ENCODE results near the gene STX3. TPM values are rescaled to one million over a fixed set of nuclear protein-coding genes. Genes with fewer than 3 reads are reported as not detected.

The STX3 gene
- total RNA-seq, 1 donor = 17.9 TPM

GRCh38 chr11:59766542-59767224, 11.5 kb downstream of the STX3 start:
- TF ChIP-seq, protein P1, sequence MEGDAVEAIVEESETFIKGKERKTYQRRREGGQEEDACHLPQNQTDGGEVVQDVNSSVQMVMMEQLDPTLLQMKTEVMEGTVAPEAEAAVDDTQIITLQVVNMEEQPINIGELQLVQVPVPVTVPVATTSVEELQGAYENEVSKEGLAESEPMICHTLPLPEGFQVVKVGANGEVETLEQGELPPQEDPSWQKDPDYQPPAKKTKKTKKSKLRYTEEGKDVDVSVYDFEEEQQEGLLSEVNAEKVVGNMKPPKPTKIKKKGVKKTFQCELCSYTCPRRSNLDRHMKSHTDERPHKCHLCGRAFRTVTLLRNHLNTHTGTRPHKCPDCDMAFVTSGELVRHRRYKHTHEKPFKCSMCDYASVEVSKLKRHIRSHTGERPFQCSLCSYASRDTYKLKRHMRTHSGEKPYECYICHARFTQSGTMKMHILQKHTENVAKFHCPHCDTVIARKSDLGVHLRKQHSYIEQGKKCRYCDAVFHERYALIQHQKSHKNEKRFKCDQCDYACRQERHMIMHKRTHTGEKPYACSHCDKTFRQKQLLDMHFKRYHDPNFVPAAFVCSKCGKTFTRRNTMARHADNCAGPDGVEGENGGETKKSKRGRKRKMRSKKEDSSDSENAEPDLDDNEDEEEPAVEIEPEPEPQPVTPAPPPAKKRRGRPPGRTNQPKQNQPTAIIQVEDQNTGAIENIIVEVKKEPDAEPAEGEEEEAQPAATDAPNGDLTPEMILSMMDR (IDR thresholded peaks at IDR 0.05; ENCODE audit: insufficient read depth, low read length) = no peak
- no peak for DNase-seq (ENCODE audit: low read depth)
- H3K4me3 ChIP-seq (ENCODE audit: low read depth, low read length) = no peak overlapping the region

DNA sequence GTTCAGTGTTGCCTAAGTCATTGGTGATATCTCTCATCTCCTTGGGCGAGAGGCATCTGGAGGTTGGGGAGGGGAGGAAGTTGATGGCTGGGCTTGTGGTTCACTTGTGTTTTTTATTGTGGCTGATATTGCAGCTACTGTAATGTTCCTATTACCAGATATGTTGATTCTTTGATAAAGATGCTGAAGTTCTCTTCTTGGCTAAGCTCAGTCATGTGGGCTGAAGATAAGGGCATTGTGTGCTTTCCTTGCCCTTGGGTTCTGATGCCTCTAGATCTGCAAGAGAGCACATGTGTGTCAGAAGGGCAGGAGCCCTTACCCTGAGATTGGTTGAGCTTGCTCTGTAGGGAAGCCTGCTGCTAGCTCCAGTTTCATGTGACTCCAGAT, 12.0 kb downstream of the STX3 start:
- TF ChIP-seq, protein P1 (IDR thresholded peaks at IDR 0.05; ENCODE audit: insufficient read depth, low read length) = no peak
- DNase-seq (ENCODE audit: low read depth) = peak; percentile 6
- H3K4me3 ChIP-seq (ENCODE audit: low read depth, low read length) = no peak overlapping the region

DNA sequence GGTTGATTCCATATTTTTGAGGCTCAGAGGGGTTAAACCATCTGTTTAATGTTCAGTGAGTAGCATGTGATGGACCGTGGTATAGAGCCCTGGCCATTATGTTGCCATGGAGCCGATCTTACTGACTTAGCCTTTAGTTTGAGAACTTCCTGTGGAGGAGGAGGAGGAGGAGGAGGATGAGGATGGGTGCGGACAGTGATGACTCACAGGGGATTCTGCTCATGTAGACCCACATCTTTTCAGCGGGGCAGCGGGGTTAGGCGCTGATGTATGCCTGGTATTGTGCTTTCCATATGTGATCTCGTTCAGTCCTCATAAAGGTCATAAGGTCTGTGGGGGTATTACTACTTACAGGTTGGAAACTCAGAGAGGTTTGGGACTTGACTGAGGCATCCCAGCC, 13.9 kb downstream of the STX3 start:
- no peak overlapping the region for H3K4me3 ChIP-seq (ENCODE audit: low read depth, low read length)
- no peak for DNase-seq (ENCODE audit: low read depth)
- TF ChIP-seq, protein P1 (IDR thresholded peaks at IDR 0.05; ENCODE audit: insufficient read depth, low read length) = no peak

DNA sequence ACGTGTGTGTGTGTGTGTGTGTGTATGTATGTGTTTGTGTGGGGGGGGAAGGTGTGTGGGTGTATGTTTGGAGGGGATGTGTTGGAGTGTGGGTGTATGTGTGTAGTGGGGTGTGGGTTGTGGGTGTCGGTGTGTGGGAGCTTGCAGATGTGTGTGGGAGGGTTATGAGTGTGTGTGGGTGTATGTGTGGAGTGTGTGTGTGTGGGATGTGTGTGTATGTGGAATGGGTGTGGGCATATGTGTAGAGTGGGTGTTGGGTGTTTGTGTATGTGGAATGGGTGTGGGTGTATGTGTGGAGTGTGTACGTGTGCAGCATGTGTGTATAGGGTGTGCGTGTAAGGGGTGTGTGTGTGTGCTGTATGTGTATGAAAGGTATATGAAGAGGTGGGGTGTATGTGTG, 14.7 kb downstream of the STX3 start:
- TF ChIP-seq, protein P1 (IDR thresholded peaks at IDR 0.05; ENCODE audit: insufficient read depth, low read length) = no peak
- no peak overlapping the region for H3K4me3 ChIP-seq (ENCODE audit: low read depth, low read length)
- no peak for DNase-seq (ENCODE audit: low read depth)

- TF ChIP-seq, protein P1 (IDR thresholded peaks at IDR 0.05; ENCODE audit: insufficient read depth, low read length) = no peak
- no peak overlapping the region for H3K4me3 ChIP-seq (ENCODE audit: low read depth, low read length)
- DNase-seq (ENCODE audit: low read depth) = no peak
Observed at GRCh38 chr11:59770319-59770718, 15.1 kb downstream of the STX3 start.

- H3K4me3 ChIP-seq (ENCODE audit: low read depth, low read length) = no peak overlapping the region
- DNase-seq (ENCODE audit: low read depth) = no peak
- TF ChIP-seq, protein P1 (IDR thresholded peaks at IDR 0.05; ENCODE audit: insufficient read depth, low read length) = no peak
Observed at GRCh38 chr11:59770869-59771268, 15.7 kb downstream of the STX3 start.

DNA sequence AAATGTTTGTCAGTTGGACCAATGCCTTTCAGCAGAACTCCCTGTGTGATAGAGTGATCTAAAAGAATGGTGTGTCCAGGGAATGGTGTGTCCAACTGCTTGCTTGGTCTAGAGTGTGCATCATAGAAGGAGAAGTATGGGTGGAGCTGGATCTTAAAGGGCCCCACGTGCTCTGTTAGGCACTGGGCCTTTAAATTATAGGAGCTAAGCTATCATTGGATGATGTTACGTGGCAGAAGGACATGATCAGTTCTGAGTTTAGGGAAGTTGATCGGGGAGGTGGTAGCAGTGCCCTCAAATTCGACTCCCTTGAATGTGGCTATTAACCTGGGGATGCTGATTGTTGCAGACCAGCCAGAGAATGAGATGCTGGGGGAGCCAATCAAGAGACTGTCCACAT, 16.4 kb downstream of the STX3 start:
- TF ChIP-seq, protein P1 (IDR thresholded peaks at IDR 0.05; ENCODE audit: insufficient read depth, low read length) = no peak
- no peak for DNase-seq (ENCODE audit: low read depth)
- no peak overlapping the region for H3K4me3 ChIP-seq (ENCODE audit: low read depth, low read length)
